OCI-LY1 (cell line): Measurements from ENCODE around the gene AGRN.

Experiments
- EZH2 ChIP-seq: fragments of 200-600 bp; sonication (generic), shearing (Covaris generic); IDR thresholded peaks from 2 replicates; pipeline ENCODE4 v1.8.0; 2017; ENCODE audit warnings: borderline replicate concordance, mixed run types, mild to moderate bottlenecking, antibody characterized with exemption, low read length, moderate library complexity, mixed read lengths
- TF ChIP-seq, protein P1 (sequence below): fragments of 200-600 bp; sonication (generic), shearing (Covaris generic); IDR thresholded peaks from 2 replicates; pipeline ENCODE4 v1.5.1; 2017; ENCODE audit warnings: mild to moderate bottlenecking, antibody characterized with exemption, low read length, moderate library complexity, mixed read lengths

- TF ChIP-seq EZH2, result no peak
- TF ChIP-seq, protein P1, sequence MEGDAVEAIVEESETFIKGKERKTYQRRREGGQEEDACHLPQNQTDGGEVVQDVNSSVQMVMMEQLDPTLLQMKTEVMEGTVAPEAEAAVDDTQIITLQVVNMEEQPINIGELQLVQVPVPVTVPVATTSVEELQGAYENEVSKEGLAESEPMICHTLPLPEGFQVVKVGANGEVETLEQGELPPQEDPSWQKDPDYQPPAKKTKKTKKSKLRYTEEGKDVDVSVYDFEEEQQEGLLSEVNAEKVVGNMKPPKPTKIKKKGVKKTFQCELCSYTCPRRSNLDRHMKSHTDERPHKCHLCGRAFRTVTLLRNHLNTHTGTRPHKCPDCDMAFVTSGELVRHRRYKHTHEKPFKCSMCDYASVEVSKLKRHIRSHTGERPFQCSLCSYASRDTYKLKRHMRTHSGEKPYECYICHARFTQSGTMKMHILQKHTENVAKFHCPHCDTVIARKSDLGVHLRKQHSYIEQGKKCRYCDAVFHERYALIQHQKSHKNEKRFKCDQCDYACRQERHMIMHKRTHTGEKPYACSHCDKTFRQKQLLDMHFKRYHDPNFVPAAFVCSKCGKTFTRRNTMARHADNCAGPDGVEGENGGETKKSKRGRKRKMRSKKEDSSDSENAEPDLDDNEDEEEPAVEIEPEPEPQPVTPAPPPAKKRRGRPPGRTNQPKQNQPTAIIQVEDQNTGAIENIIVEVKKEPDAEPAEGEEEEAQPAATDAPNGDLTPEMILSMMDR, result no peak
Measured at GRCh38 chr1:1086911-1087341, 67.0 kb downstream of the AGRN start.
